HTR-8/SVneo (cell line): Measurements from ENCODE around the gene MFGE8.

Source experiments
- DNase-seq: peaks from one replicate; pipeline ENCODE4 v3.0.0; 2011; ENCODE audit warnings: low spot score, mixed read lengths; ENCODE audit not compliant: insufficient read length
- FAIRE-seq: peaks from 2 replicates; lab custom pipeline; 2011; peaks lifted over from hg19 to GRCh38; lab: Jason Lieb, UNC

Gene MFGE8

DNA sequence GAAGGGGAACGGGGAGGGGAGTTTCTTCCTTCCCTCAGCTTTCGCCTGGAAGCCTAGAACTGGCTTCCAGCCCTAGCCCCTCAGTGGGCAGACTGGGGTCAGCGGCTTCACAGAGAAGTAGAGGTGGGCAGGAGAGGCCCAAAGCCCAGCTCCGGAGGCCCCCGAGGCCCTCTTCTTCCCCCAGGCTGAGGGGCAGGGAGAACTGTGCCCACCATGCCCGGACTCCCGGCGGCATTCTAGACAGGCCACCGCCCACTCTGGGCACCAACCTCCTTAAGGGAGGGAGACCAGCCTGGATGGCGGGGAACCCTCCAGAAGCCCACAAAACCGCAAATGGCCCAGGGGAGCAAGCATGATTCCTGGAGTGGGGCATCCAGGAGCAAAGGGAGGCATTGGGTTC is 35.8 kb downstream of the MFGE8 start:
- DNase-seq (no peak), FAIRE-seq (no peak)

DNA sequence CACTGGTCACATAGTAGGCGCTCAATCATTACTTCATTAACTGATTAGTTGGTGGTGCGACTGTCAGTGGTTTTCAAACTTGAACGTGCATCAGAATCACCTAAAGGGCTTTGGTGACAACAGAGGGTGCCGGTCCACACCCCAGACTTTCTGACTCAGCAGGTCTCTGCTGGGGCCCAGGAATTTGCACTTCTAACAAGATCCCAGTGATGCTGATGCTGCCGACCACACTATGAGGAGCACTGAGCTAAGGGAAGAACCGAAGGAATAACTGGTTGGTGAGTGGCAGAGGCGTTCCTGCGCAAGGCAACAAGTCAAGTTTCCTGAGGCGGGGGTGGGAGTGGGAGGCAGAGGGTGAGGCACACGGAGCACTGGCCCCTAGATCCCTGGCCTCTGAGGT is 36.6 kb downstream of the MFGE8 start:
- no peak for FAIRE-seq
- no peak for DNase-seq

DNA sequence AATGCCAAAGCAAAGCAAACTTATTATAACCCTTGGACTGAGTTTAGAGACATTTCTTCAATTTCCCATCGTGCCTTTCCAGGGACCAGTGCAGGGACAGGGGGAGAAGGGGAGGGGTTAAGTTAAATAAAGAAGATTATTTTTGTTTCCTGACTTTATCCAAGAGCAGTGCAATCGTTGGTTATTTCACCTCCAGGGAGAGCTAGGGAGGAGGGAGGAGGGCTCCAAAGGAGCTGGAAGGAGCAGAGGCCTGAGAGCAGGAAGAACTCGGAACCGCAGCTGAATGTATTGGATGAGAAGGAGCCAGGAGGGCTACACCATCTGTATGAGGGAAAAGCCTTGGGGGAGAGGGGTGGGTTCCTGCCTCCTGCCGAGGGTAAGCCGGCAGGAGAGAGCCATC is 38.5 kb downstream of the MFGE8 start:
- DNase-seq (no peak), FAIRE-seq (no peak)

DNA sequence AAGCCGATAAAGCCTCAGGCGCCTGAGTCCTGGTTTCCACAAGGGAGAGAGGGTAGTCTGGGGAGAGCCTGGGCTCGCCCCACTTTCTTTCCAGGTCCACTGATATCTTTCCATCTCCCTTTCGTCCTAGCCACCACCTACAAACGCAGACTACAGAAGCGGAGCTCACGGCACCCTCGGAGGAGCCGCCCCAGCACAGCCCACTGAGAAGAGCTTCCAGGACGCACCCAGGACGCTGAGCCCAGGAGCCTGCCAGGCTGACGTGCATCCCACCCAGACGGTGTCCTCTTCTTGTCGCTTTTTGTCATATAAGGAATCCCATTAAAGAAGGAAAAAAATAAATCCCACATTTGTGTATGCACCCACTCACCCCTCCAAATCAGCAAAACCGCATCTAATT is 38.9 kb downstream of the MFGE8 start:
- no peak for FAIRE-seq
- no peak for DNase-seq

DNA sequence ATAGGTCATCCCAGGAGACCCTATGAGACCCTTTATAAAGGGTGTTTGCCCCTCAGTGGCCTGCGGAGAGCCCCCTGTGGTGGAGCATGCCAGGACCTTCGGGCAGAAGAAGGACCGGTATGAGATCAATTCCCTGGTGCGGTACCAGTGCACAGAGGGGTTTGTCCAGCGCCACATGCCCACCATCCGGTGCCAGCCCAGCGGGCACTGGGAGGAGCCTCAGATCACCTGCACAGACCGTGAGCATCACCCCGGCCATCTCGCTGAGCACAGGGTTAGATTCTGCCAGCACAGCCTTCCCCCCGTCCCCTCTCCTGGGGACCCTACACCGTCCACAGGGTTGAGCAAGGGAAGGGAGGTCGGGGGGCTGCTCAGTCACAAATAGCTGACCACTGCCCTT is 39.4 kb downstream of the MFGE8 start:
- DNase-seq (no peak), FAIRE-seq (no peak)

DNA sequence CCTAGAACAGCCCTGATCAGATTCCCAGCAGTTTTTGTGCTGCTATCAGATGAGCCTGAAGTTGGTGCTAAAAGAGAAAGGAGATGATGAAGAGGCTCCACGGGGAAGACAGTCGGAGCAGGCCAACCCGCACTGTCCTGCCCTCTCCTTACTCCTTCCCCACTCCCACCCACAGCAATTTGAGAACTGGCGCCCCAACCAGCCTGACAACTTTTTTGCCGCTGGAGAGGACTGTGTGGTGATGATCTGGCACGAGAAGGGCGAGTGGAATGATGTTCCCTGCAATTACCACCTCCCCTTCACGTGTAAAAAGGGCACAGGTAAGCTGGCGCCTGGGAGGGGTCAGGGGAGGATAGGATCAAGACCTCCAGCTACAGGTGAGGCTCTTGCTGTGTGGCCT is 40.5 kb downstream of the MFGE8 start:
- no peak for DNase-seq

DNA sequence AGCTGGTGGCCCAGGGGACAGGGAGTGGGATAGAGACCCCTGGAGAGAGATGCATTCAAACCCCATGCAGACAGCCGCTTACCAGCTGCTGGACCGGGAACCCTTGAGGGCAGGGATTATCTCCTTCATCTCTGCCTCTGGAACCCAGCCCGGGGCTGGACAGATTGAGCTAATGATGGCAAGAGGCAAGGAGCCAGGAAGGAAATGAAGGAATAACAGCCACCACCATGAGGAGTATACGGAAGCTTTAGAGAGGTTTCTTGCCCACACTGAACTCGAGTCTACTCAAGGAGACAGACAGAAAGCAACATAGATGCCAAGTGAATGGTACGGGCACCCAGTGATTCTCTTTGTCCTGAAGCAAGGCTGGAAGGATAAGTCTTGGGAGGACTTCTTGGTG is 41.1 kb downstream of the MFGE8 start:
- FAIRE-seq, result no peak
- DNase-seq, result no peak

More for the DNA sequence above, 40.5 kb downstream of the MFGE8 start:
- no peak for FAIRE-seq

DNA sequence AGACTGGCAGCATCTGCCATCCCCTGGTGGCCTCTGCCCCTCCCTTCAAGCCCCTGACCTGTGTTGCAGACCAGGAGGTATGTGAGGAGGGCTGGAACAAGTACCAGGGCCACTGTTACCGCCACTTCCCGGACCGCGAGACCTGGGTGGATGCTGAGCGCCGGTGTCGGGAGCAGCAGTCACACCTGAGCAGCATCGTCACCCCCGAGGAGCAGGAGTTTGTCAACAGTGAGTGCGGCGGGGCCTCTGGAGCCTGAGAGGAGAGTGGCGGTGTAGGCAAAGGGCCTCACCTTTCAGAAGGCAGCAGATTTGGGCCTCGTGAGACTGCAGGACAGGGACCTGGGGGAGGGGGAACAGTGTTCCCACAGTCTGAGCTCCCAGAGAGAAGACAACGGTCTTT is 41.9 kb downstream of the MFGE8 start:
- no peak for DNase-seq
- no peak for FAIRE-seq

DNA sequence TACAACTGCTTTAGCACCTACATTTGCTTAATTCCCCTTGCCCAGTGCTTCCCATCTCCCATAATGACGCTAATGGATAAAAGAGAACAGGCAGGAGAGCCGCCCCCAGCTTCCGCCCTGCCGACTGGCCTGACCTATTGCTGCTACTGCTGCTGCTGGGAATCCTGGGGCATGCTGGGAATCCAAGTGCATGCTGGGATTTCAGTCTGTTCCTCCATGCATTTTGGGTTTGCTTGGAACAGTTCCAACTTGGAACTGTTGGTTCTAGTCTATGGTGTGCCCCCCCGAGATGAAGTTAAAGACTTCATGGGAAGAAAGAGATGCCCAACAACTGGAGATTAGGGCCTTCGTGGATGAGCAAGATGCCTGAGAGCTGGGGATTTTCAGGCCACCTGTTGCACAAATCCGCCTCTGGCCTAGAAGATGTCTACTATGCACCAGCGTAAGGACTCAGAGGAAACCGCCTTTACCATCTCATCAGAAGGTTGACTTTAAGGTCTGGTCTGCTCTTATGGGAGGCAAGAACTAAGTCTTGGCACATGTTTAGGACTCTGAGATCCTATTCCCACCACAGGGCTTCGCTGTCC is 46.8 kb downstream of the MFGE8 start:
- FAIRE-seq (no peak), DNase-seq (no peak)

DNA sequence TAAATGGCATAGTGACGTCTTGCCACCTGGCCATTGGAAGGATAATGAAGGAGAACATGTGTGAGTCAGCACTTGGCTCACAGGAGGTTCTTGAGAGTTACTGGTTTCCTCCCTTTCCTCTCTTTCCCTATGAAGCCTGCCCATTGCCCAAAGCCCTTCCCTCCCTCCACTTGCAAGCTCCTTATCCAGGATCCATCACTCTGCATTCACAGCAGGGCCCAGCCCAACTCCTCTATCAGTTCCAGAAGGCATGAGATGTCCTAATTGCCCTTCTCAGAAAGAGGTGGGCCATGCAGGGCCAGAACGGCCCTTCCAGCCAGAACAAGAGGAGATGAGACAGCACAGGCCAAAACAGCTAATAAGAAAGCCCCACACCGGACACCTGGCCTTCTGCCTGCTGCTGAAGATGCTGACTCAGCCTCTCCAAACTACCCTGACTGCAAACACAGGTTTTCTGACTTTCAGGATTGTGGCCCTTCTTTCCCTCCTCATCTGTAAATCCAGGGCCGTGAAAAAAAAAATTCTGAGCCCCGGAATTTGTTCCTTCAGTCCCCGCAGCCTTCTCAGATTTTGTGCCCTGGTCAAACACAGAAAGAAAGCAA is 47.6 kb downstream of the MFGE8 start:
- no peak for FAIRE-seq
- DNase-seq, result no peak

DNA sequence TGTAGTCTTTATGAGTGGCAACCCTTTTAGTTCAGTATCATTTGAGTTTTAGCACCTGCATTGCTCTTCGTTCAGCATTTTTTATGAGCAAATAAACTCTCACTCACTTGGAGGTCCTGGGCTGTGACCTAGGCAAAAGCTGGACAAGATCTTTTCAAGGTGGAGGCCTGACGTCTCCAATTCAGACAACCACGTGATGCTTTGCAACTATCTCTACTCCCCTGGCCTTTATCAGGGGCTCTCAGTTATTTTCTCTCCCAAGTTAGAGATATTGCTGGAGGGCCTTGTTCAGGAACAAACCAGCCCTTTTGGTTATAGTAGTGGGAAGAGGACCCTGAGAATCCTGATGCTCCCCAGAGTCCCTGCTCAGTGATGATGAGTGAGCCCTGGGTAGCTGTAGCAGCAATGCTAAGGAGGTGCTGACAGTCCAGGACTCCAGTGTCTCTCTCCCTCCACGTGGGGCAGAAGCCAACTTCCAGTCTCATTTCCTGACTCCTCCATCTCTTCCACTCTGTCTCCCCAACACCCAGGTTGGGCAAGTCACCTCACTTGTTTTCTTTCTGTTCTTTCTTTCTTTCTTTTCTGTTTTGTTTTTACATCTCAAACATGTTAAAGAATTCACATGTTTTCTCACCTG is 48.2 kb downstream of the MFGE8 start:
- no peak for FAIRE-seq
- DNase-seq, result no peak

DNA sequence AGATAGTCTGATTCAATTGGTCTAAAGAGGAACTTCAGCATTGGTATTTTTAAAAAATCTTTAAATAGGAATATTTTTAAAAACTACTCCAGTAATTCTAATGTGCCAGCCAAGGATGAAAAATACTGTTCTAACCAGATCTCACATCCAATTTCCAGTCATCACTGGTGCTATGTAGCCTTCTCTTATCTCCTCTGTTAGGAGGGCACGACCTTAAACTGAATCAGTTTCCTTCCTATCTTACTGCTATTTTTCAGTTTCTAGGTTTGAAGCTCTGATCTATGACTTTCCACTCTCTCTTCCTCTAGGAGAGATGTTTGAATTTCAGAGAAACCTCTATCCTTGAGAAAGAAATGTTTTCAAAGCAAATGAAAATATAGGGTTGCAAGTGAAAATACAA is 49.8 kb downstream of the MFGE8 start:
- no peak for DNase-seq
- no peak for FAIRE-seq

DNA sequence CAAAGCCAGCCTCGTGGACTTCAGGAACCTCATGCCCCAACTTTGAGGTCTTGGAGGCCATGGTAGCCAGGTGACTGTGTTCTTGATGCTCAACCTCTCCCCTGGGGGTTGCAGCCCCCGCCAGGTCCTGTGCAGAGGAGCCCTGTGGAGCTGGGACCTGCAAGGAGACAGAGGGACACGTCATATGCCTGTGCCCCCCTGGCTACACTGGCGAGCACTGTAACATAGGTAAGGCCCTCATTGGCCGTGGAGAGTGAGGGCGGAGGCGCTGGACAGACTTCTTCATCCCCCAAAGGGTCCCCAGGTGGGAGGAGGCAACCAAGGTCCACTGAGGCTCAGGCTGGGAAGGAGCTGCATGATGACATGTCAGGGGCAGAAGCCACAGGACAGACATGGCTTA is 53.0 kb downstream of the MFGE8 start:
- no peak for FAIRE-seq
- no peak for DNase-seq

DNA sequence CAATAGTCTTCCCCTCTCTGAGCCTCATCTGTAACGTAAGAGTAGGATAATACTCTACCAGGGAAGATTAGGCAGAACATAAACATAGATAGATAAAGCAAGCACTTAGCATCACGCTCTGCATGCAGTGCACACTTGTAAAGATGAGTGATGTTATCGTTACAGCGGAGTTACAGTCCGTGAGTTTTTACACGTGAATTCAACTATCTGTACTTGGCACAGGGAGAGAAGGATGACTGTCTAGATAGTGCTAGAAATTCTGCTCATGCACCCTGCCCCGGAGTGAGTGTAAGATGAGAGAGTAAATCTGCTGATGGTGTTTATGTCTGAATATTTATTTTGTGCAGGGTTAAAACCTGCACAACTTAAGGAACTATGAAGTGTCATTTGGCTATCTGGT is 53.6 kb downstream of the MFGE8 start:
- FAIRE-seq, result no peak

DNA sequence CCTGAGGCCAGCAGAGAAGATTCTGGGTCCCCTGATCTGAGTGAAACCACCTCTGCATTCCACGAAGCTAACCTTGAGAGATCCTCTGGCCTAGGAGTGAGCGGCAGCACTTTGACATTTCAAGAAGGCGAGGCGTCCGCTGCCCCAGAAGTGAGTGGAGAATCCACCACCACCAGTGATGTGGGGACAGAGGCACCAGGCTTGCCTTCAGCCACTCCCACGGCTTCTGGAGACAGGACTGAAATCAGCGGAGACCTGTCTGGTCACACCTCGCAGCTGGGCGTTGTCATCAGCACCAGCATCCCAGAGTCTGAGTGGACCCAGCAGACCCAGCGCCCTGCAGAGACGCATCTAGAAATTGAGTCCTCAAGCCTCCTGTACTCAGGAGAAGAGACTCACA is 54.2 kb downstream of the MFGE8 start:
- DNase-seq (no peak), FAIRE-seq (no peak)

More for the DNA sequence above, 53.6 kb downstream of the MFGE8 start:
- no peak for DNase-seq

DNA sequence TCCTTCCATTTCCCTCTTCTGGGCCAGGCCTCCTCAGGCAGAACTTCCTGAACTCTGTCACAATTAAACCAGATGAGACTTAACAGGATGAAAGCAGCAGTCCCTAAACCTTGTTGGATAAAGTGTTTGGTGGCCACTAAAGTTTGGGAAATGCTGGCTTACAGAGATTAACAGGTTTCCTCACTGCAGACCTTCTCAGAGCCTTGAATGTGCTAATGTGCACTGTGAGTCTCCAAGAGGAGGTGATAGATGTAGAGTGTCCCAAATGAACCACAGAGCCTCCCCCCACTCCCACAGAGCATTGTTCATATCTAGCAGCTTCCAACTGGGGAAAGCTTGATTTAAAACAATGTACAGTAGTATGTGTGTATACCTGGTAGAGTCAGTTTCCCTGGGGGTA is 60.7 kb downstream of the MFGE8 start:
- DNase-seq (no peak), FAIRE-seq (no peak)

DNA sequence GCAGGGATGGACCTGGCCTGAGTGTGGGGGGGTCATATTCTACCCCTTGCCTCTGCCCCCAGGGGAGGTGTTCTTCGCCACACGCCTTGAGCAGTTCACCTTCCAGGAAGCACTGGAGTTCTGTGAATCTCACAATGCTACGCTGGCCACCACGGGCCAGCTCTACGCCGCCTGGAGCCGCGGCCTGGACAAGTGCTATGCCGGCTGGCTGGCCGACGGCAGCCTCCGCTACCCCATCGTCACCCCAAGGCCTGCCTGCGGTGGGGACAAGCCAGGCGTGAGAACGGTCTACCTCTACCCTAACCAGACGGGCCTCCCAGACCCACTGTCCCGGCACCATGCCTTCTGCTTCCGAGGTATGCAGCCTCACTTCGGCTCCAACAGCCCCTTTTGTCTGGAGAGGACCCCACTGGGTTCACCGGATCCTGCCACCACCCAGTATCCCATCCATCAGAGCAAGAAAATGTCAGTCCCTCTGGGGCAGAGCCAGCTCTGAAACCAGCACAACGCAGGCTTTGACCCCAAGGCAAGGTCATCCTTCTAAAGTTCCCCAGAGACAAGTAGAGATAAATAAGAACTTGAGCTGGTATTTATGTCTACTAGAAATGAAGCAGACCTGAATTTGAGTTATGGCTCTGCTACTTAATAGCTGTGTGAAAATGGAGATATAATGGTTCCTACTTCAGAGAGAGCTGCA is 63.7 kb downstream of the MFGE8 start:
- FAIRE-seq (no peak), DNase-seq (no peak)
